Posterior vena cava (tissue), 2 donors: ENCODE data around the gene PRDM15. TPM values are rescaled to one million over a fixed set of nuclear protein-coding genes. Genes with fewer than 3 reads are reported as not detected.

Experiments
- DNase-seq: peaks from one replicate; pipeline ENCODE4 v3.0.0-alpha.2; 2020; ENCODE audit warnings: low spot score
- intact Hi-C, 2 donors: fragments of 100-400 bp; cut with DNase I; formaldehyde crosslinking; loops; one replicate each; pipeline versions ENCODE4 v1.14.1 to v1.14.2; 2022 to 2023
- total RNA-seq, 2 donors: library from RNA; stranded (reverse); fragmentation: NEBNext Ultra II Directional; extraction: Animal tissue kit (Norgen Biotek cat#: 25700); gene quantifications; one replicate each; pipeline ENCODE4 v1.2.1, GENCODE V29; 2021
- donor health status: DM: yes; HTN: yes; CAD: no.
- donor health status: DM: yes; HTN: yes; CAD: no.

PRDM15 gene
- total RNA-seq, 2 donors from 2014 or later, result 2.9 to 5.0 TPM

GRCh38 chr21:41871293-41872030, 7.7 kb downstream of the PRDM15 start:
- peak; percentile 67 for DNase-seq
- intact Hi-C loops, result no loop called here

- DNase-seq, result peak; percentile 46
- intact Hi-C loops, result no loop called here
Measured at GRCh38 chr21:41869771-41870170, 9.4 kb downstream of the PRDM15 start.

GRCh38 chr21:41868062-41868710, 11.0 kb downstream of the PRDM15 start:
- intact Hi-C loops, result no loop called here
- no peak for DNase-seq

- intact Hi-C loops, result loop anchor here in 1 of 2 donors (1.0 kb wide), 1 partner anchor 20 kb away; no protein-coding TSS in a partner anchor
- DNase-seq, result no peak
Measured at GRCh38 chr21:41867313-41867712, 11.8 kb downstream of the PRDM15 start.

- intact Hi-C loops, result no loop called here
- DNase-seq, result peak; percentile 61
Measured at GRCh38 chr21:41866274-41866809, 12.8 kb downstream of the PRDM15 start.

GRCh38 chr21:41865002-41865777, 14.0 kb downstream of the PRDM15 start:
- peak; percentile 58 for DNase-seq
- intact Hi-C loops, result no loop called here

- intact Hi-C loops, result no loop called here
- DNase-seq, result peak; percentile 36
Measured at GRCh38 chr21:41864311-41865001, 14.7 kb downstream of the PRDM15 start.

GRCh38 chr21:41863439-41863740, 15.8 kb downstream of the PRDM15 start:
- no peak for DNase-seq
- intact Hi-C loops, result no loop called here

- peak; percentile 40 for DNase-seq
- intact Hi-C loops, result no loop called here
Measured at GRCh38 chr21:41861987-41862386, 17.2 kb downstream of the PRDM15 start.

- peak; percentile 45 for DNase-seq
- intact Hi-C loops, result no loop called here
Measured at GRCh38 chr21:41861255-41861654, 17.9 kb downstream of the PRDM15 start.

GRCh38 chr21:41859297-41859980, 19.7 kb downstream of the PRDM15 start:
- intact Hi-C loops, result no loop called here
- peak; percentile 68 for DNase-seq

- intact Hi-C loops, result no loop called here
- peak; percentile 71 for DNase-seq
Measured at GRCh38 chr21:41858466-41859296, 20.5 kb downstream of the PRDM15 start.

- peak; percentile 30 for DNase-seq
- intact Hi-C loops, result no loop called here
Measured at GRCh38 chr21:41857771-41858300, 21.3 kb downstream of the PRDM15 start.

- DNase-seq, result peak; percentile 20
- intact Hi-C loops, result loop anchor here in 1 of 2 donors (1.0 kb wide), 1 partner anchor 20 kb away; no protein-coding TSS in a partner anchor
Measured at GRCh38 chr21:41856572-41856971, 22.6 kb downstream of the PRDM15 start.

- peak; percentile 73 for DNase-seq
- intact Hi-C loops, result no loop called here
Measured at GRCh38 chr21:41854426-41854995, 24.6 kb downstream of the PRDM15 start.

GRCh38 chr21:41852929-41853320, 26.2 kb downstream of the PRDM15 start:
- intact Hi-C loops, result no loop called here
- peak; percentile 38 for DNase-seq

- peak; percentile 72 for DNase-seq
- intact Hi-C loops, result no loop called here
Measured at GRCh38 chr21:41852151-41852928, 26.8 kb downstream of the PRDM15 start.
